ENCODE measurements around the gene CCDC81.
A peak's percentile ranks its signal among the peaks of the same experiment; 100 is the strongest.
"Not testable (repeated sequence)": the region's sequence is repeated elsewhere in the genome, so short reads cannot be mapped to it uniquely, and the experiment has no call there.

The CCDC81 gene

DNA sequence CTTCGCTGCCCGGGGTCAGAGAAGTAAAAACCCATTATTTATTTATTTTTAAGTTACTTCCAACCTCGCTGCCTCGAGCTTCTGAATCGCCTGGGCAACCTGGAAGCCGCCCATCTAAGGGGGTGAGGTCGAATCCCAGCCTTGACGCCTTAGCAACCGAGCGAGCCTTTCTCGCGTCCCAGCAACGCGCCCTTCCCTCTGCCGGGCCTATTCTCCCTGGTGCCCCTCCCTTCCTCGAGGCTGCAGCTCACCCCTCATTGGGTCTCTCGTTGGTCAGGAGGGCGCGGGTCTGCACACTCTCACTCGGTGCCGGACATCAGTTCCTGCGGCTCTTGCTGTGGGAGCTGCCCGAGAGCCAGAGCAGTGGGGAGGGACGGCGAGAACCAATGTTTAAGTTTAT, at the start of gene CCDC81:
CCDC81 (plus strand) TSS at position 302 of the 400 bp plus-strand sequence. CDS start 277 bp downstream, outside the sequence.
- DNase-seq (ENCODE audit: low spot score), result peak; percentile 10

DNA sequence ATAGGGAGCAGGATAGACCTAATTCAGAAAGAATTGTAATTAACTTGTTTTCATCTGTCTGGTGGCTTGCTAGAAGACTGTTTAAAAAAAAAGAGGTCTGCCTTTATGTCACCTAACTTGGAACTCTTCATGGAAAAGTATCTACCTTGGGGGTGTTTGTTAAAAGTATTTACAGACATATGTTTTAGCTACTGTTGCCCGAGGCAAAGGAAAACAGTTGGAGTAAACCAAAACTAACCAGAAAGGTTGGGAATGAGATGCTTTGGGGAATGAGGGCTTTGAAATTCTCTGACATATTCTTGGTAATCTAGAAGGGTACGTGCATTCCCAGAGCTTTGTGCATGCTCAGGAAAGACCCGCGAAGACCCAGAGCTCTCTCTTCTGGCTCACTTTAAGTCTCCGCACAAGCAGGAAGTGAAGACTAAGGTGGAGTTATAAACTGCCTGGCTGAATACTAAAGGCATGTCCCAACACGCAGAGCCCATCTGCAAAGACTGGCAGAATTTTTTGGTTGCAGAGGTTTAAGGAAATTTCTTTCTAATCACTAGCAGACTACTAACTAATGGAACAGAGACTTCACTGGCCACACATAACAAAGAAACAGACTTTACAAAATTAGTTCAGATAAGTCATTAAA, 39.4 kb upstream of the CCDC81 start:
- DNase-seq (ENCODE audit: low spot score), result no peak

GRCh38 chr11:86337227-86337626, 37.5 kb upstream of the CCDC81 start:
- DNase-seq (ENCODE audit: low spot score), result no peak

GRCh38 chr11:86341382-86341781, 33.3 kb upstream of the CCDC81 start:
- DNase-seq (ENCODE audit: low spot score), result no peak

DNA sequence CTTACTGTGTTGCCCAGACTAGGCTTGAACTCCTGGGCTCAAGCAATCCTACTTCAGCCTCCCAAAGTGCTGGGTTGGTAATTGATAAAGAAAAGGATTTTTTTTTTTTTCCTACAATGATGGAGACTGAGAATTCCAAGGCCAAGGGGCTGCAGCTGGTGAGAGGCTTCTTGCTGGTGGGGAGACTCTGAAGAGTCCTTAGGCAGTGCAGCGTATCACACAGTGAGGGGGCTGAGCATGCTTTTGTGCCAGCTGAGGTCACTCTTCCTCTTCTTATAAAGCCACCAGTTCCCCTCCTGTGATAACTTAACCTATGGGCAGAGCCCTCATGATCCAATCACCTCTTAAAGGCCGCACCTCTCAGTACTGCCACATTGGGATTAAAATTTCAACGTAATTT, 28.2 kb upstream of the CCDC81 start:
- DNase-seq (ENCODE audit: low spot score), result no peak

GRCh38 chr11:86355256-86355655, 19.4 kb upstream of the CCDC81 start:
- DNase-seq (ENCODE audit: low spot score), result no peak

DNA sequence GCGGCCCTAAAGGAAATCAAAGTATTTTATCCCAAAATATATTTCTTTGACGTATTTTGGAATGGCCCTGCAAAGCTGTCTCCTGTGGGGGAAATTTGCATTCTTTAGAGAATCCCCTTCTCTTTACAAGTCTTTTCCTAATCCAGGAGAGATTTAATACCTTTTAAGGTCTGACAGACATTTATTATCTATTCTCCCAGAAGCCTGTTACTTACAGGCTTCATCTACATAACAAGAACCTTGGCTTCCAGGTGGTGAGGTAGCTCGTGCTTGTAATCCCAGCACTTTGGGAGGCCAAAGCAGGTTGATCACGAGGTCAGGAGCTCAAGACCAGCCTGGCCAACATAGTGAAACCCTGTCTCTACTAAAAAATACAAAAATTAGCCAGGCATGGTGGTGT, 17.3 kb upstream of the CCDC81 start:
- DNase-seq (ENCODE audit: low spot score), result not testable (repeated sequence)

DNA sequence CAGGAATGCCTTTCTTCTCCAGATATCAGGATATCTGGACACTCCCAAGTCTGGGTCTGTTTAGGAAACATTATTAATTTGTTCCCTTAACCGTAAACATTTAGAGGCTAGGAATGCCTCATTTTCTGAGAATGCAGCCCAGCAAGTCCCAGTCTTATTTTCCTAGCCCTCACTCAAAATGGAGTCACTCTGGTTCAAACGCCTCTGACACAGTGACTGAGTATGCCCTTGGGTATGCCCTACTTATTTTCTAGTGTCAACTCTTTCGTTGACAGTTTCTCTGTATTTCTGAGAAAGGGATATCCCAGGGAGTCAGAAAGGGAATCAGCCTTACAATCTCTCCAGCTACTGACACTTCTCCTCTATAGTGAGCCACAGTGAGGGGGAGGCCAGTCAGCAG, 16.0 kb upstream of the CCDC81 start:
- DNase-seq (ENCODE audit: low spot score), result no peak

- peak; percentile 55 for DNase-seq (ENCODE audit: low spot score)
Observed at GRCh38 chr11:86360775-86361395, 13.8 kb upstream of the CCDC81 start.

GRCh38 chr11:86363424-86363823, 11.3 kb upstream of the CCDC81 start:
- no peak for DNase-seq (ENCODE audit: low spot score)

DNA sequence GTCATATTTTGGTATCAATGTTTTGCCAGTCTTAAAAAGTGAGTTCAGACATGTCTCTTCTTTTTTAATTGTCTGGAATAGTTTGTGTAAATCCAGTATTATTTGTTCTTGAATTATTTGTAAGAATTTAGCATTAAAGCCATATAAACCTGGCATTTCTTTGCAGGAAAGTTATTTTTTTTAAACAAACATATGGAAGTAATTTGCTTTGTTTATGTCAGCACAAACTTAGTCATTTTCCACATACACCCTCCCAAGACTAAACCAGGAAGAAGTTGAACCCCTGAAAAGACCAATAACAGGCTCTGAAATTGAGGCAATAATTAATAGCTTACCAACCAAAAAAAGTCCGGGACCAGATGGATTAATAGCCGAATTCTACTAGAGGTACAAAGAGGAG, 9.1 kb upstream of the CCDC81 start:
- DNase-seq (ENCODE audit: low spot score), result no peak

DNA sequence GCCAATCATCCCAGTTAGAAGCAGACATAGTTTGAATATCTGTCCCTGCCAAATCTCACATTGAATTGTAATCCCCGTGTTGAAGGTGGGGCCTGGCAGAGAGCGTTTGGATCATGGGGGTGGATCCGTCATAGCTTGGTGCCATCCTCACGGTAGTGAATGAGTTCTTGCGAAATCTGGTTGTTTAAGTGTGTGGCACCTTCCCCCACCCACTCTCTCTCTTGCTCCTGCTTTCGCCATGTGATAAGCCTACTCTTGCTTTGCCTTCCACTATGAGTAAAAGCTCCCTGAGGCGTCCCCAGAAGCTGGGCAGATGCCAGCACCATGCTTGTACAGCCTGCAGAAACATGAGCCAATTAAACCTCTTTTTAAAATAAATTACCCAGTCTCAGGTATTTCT, 5.0 kb upstream of the CCDC81 start:
- DNase-seq (ENCODE audit: low spot score), result no peak

DNA sequence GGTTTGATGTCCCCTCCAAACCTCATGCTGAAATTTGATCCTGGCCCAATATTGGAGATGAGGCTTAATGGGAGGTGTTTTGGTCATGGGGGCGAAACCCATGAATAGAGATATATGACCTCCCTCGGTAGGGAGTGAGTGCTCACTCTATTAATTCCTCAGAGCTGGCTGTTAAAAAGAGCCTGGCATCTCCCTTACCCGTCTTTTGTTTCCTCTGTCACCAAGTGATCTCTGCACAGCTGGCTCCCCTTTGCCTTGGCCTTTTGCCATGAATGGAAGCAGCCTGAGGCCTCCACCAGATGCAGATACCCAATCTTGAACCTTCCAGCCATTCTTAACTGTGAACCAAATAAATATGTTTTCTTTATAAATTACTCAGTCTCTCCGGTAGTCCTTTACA, 4.5 kb upstream of the CCDC81 start:
- DNase-seq (ENCODE audit: low spot score), result no peak

DNA sequence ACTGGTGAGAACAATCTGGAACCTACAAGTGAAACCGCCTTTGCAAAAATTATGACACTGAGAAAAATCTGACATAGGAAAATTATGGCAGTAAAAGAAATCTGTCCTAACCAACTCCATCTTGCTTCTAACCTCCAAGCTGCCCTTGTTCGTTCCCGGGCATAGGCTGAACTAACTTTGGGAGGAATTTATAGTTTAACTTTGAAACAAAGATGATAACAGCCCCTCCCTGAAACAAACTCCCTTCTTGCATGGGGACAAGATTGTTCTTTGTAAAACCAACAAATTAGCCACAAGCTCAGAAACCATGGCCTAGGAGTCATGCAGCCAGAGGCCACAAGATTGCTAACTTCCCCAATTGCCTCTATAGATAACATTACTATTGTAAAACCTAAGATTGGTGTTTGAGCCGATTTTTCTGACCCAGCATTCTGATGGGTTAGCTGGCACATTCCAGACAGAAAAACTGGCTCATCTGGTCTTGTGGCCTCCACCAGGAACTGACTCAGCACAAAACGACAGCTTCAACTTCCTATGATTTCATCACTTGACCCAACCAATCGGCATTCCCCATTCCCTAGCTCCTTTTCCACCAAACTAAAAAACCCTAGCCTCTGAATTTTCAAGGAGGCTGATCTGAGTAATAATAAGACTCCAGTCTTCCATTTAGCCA, 3.6 kb upstream of the CCDC81 start:
- no peak for DNase-seq (ENCODE audit: low spot score)

DNA sequence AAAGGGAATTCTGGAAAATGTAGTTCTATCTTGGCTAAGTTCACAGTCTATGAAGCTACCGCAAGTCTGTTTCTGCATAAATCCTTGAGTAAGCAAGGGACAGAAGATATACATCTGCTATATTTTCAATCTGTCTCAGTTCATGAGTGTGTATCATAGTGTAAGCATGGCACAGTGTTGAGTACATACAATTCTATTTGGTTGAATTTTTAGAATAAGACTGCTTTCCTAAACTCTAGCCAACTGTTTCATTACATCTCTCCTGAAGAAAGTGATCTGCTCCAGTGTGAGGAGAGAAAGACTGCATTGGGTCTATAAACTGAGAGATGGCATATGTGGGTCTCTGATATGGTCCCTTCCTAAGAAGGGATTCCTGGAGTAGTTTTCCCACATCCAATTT, 2.6 kb upstream of the CCDC81 start:
- no peak for DNase-seq (ENCODE audit: low spot score)

- no peak for DNase-seq (ENCODE audit: low spot score)
Observed at GRCh38 chr11:86372586-86372985, 2.1 kb upstream of the CCDC81 start.

DNA sequence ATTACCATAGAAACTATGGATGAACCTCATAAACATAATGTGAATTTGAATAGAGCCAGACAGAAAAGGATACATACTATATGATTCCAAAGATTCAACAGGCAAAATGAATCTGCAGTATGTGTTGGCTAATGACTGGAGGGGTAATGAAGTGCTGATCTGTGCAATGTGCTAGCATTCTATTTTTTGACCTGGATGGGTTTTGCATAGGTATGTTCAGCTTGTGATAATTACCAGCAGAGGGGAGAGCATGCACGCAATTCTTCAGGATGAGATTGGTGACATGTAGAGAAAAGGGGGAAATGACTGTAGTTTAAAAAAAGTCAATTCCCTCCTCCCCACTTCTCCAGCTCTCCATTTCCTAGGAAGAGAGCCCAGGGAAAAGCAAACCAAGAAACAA, 618 bp upstream of the CCDC81 start:
- DNase-seq (ENCODE audit: low spot score), result no peak

DNA sequence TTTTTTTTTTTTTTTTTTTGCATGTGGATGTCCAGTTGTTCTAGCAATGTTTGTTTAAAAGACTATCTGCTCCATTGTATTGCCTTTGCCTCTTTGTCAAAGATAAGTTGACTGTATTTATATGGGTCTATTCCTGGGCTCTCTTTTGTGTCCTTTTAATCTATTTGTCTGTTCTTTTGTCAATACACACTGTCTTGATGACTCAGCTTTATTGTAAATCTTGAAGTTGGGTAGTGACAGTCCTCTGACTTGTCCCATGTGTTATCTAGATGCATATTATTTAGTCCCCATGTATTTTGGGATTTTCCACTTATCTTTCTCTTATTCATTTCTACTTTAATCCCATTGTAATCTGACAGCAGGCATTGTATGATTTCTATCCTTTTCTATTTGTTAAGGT, 3.3 kb downstream of the CCDC81 start:
- DNase-seq (ENCODE audit: low spot score), result no peak

DNA sequence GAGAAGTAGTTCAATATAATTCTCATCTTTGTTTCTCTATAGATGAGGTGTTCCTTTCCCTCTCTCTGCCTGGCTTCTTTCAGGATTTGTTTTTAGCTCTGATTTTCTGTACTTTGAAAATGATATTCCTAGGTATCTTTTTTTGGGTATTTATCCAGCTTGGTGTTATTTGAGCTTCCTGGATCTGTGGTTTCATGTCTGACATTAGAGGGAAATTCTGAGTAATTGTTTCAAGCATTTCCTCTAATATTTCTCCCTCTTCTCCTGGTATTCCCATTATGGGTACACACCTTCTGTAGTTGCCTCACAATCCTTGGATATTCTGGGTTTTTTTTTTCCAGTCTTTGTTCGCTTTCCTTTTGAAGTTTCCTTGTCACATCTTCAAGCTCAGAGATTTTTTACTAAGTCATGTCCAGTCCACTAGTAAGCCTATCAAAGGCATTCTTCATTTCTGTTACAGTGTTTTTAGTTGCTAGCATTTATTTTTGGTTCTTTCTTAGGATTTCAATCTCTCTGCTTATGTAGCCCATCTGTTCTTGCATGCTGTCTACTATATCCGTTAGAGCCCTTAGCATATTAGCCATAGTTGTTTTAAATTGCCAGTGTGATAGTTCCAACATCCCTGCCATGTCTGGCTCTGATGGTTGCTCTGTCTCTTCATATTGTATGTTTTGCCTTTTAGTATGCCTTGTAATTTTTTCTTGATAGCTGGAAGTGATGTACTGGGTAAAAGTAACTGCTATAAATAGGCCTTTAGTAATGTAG, 5.8 kb downstream of the CCDC81 start:
- DNase-seq (ENCODE audit: low spot score), result no peak

- DNase-seq (ENCODE audit: low spot score), result no peak
Observed at GRCh38 chr11:86383041-86383955, 8.6 kb downstream of the CCDC81 start.

DNA sequence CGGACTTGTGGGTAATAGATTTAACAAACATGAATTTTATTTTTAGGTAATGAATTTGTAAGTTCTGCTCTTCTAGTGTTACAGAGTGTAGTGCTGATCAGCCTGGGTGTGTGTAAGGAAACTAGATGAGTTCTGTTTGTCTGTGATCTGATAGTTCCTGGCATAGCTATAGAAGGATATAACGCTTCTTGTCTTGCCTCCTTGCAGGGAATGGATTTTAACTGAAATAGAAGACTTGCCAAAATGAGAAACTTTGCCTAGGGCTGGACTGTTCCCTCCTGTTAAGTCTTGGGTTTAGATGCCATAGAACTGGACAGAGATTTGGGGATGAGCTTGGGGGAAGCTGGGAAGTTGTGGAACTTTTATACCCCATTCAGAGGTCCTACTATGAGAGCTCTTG, 11.6 kb downstream of the CCDC81 start:
- no peak for DNase-seq (ENCODE audit: low spot score)

- peak; percentile 6 for DNase-seq (ENCODE audit: low spot score)
Observed at GRCh38 chr11:86386746-86387145, 12.1 kb downstream of the CCDC81 start.

Measured in AG08395 (cell line).